MM.1S (cell line): ENCODE measurements around the gene HDAC1.

ENCODE experiments used
- DNase-seq: peaks from one replicate; pipeline ENCODE4 v3.0.0-alpha.2; 2015
- H2AFZ ChIP-seq: fragments of 300-600 bp; sonication (generic); 2 replicates; pipeline ENCODE4 v1.6.0; 2016; ENCODE audit warnings: antibody characterized with exemption, low read length
- H3F3A ChIP-seq: fragments of 300-600 bp; sonication (generic); 2 replicates; pipeline ENCODE4 v1.6.1; 2016; ENCODE audit warnings: mild to moderate bottlenecking, antibody characterized with exemption, low read length, moderate library complexity, mixed read lengths; ENCODE audit not compliant: insufficient read depth
- H3K27ac ChIP-seq: fragments of 300-600 bp; sonication (generic); 2 replicates; pipeline ENCODE4 v1.5.1; 2016; ENCODE audit warnings: mild to moderate bottlenecking, low read length
- H3K27me3 ChIP-seq: fragments of 300-600 bp; sonication (generic); replicated peaks from 2 replicates; pipeline ENCODE4 v1.6.0; 2016; ENCODE audit warnings: low read length; ENCODE audit not compliant: insufficient read depth
- H3K36me3 ChIP-seq: fragments of 300-600 bp; sonication (generic); replicated peaks from 2 replicates; pipeline ENCODE4 v1.6.1; 2016; ENCODE audit warnings: mild to moderate bottlenecking, low read length, mixed read lengths; ENCODE audit not compliant: insufficient read depth
- H3K4me1 ChIP-seq: fragments of 300-600 bp; sonication (generic); 2 replicates; pipeline ENCODE4 v1.6.1; 2016; ENCODE audit warnings: low read length, mixed read lengths
- H3K4me2 ChIP-seq: fragments of 300-600 bp; sonication (generic); 2 replicates; pipeline ENCODE4 v1.6.0; 2016; ENCODE audit warnings: low read depth, low read length
- H3K4me3 ChIP-seq: fragments of 300-600 bp; sonication (generic); 2 replicates; pipeline ENCODE4 v1.5.1; 2016; ENCODE audit warnings: low read length, mixed read lengths
- H3K79me2 ChIP-seq: fragments of 300-600 bp; sonication (generic); 2 replicates; pipeline ENCODE4 v1.6.1; 2016; ENCODE audit warnings: mixed run types, low read length, mixed read lengths
- H3K9ac ChIP-seq: fragments of 300-600 bp; sonication (generic); 2 replicates; pipeline ENCODE4 v1.6.1; 2016; ENCODE audit warnings: low read length, mixed read lengths
- H3K9me2 ChIP-seq: fragments of 300-600 bp; sonication (generic); replicated peaks from 2 replicates; pipeline ENCODE4 v1.6.1; 2016; ENCODE audit warnings: mild to moderate bottlenecking, low read length, mixed read lengths; ENCODE audit not compliant: insufficient read depth
- H3K9me3 ChIP-seq: fragments of 300-600 bp; sonication (generic); replicated peaks from 2 replicates; pipeline ENCODE4 v1.6.1; 2016; ENCODE audit warnings: mild to moderate bottlenecking, low read length, mixed read lengths; ENCODE audit not compliant: insufficient read depth
- H4K20me1 ChIP-seq: fragments of 300-600 bp; sonication (generic); 2 replicates; pipeline ENCODE4 v1.6.1; 2016; ENCODE audit warnings: mild to moderate bottlenecking, low read length, moderate library complexity, mixed read lengths; ENCODE audit not compliant: insufficient read depth
- CTCF ChIP-seq: fragments of 300-600 bp; sonication (generic); IDR thresholded peaks from 2 replicates; pipeline ENCODE4 v1.5.1; 2016; ENCODE audit warnings: antibody characterized with exemption, low read length, mixed read lengths
- EZH2 ChIP-seq: fragments of 300-600 bp; sonication (generic); optimal IDR thresholded peaks from 2 replicates; pipeline ENCODE3; 2017; ENCODE audit warnings: low read depth, mild to moderate bottlenecking, antibody characterized with exemption, low read length, mixed read lengths
- EZH2phosphoT487 ChIP-seq: fragments of 300-600 bp; sonication (generic); IDR thresholded peaks from 2 replicates; pipeline ENCODE4 v1.6.1; 2018; ENCODE audit warnings: antibody characterized with exemption, low read length

The HDAC1 gene

GRCh38 chr1:32345289-32345827, 53.5 kb downstream of the HDAC1 start:
- Histone ChIP-seq H3K4me1 (peaks cover 6% of the 10 kb centered on the region; the same call in 1 of the 2 replicates), H2AFZ (no peak overlapping the region), H3K4me2 (no peak overlapping the region), H3K9ac (no peak overlapping the region), H3K4me3 (no peak overlapping the region), H3K9me2 (no peaks in the 10 kb centered on the region), H4K20me1 (no peaks in the 10 kb centered on the region), H3K27ac (no peak overlapping the region), H3K36me3 (no peaks in the 10 kb centered on the region), H3F3A (0 out of 2 replicates have a peak, but pooled peaks cover under 1% of the 10 kb centered on the region), H3K9me3 (no peaks in the 10 kb centered on the region), H3K79me2 (no peaks in the 10 kb centered on the region), H3K27me3 (no peaks in the 10 kb centered on the region)
- DNase-seq, result no peak
- TF ChIP-seq EZH2 (no peak), EZH2phosphoT487 (no peak), CTCF (no peak)

GRCh38 chr1:32346532-32347157, 54.8 kb downstream of the HDAC1 start:
- H3K27ac ChIP-seq, result no peak overlapping the region
- no peaks in the 10 kb centered on the region for H3K36me3 ChIP-seq
- no peaks in the 10 kb centered on the region for H3K9me2 ChIP-seq
- DNase-seq, result no peak
- no peak overlapping the region for H3K9ac ChIP-seq
- TF ChIP-seq EZH2, result no peak
- H3F3A ChIP-seq, result peaks cover 7% of the 10 kb centered on the region; the same call in 1 of the 2 replicates
- H3K4me2 ChIP-seq, result no peak overlapping the region
- no peak overlapping the region for H3K4me3 ChIP-seq
- H2AFZ ChIP-seq, result no peak overlapping the region
- no peaks in the 10 kb centered on the region for H4K20me1 ChIP-seq
- no peaks in the 10 kb centered on the region for H3K79me2 ChIP-seq
- H3K27me3 ChIP-seq, result no peaks in the 10 kb centered on the region
- H3K9me3 ChIP-seq, result no peaks in the 10 kb centered on the region
- H3K4me1 ChIP-seq, result peaks cover 10% of the 10 kb centered on the region

GRCh38 chr1:32349211-32349708, 57.4 kb downstream of the HDAC1 start:
- no peaks in the 10 kb centered on the region for H3K9me3 ChIP-seq
- no peaks in the 10 kb centered on the region for H3K9me2 ChIP-seq
- H3K79me2 ChIP-seq, result no peaks in the 10 kb centered on the region
- peaks cover 6% of the 10 kb centered on the region for H3K4me1 ChIP-seq
- no peak overlapping the region for H3K9ac ChIP-seq
- no peak for TF ChIP-seq EZH2
- TF ChIP-seq EZH2phosphoT487, result no peak
- no peak for TF ChIP-seq CTCF
- no peak for DNase-seq
- H2AFZ ChIP-seq, result no peak overlapping the region
- H3K4me2 ChIP-seq, result no peak overlapping the region
- H3K27me3 ChIP-seq, result no peaks in the 10 kb centered on the region
- peaks cover 11% of the 10 kb centered on the region; the same call in 1 of the 2 replicates for H3F3A ChIP-seq
- no peak overlapping the region for H3K27ac ChIP-seq
- no peaks in the 10 kb centered on the region for H4K20me1 ChIP-seq
- H3K36me3 ChIP-seq, result no peaks in the 10 kb centered on the region
- H3K4me3 ChIP-seq, result no peak overlapping the region
